T-helper 9 cell (primary cell): ENCODE measurements around the gene OR10A3.

ENCODE experiments used
- DNase-seq: peaks from one replicate; pipeline ENCODE4 v3.0.0-alpha.2; 2020

Gene OR10A3

GRCh38 chr11:7890417-7891172 is 50.9 kb downstream of the OR10A3 start:
- DNase-seq, result no peak

GRCh38 chr11:7889985-7890384 is 51.5 kb downstream of the OR10A3 start:
- DNase-seq, result no peak
